Kidney epithelial cell (primary cell): ENCODE data around the gene SSBP2. TPM values are rescaled to one million over a fixed set of nuclear protein-coding genes. Genes with fewer than 3 reads are reported as not detected.
"Not testable (repeated sequence)": the region's sequence is repeated elsewhere in the genome, so short reads cannot be mapped to it uniquely, and the experiment has no call there.

ENCODE experiments used
- DNase-seq: peaks from one replicate; pipeline ENCODE4 v3.0.0-alpha.2; 2010; ENCODE audit warnings: low read depth
- H3K27me3 ChIP-seq: 2 replicates; pipeline ENCODE4 v1.6.0; 2011; ENCODE audit warnings: low read length; ENCODE audit not compliant: control insufficient read depth, insufficient read depth
- H3K36me3 ChIP-seq: 2 replicates; pipeline ENCODE4 v1.5.1; 2011; ENCODE audit warnings: low read length; ENCODE audit not compliant: control insufficient read depth, insufficient read depth
- H3K4me3 ChIP-seq: 2 replicates; pipeline ENCODE4 v1.5.1; 2011; ENCODE audit warnings: low read depth, mild to moderate bottlenecking, control low read depth, low read length
- total RNA-seq: library from RNA; depleted of rRNA; stranded (reverse); fragments of >200 nt; gene quantifications from 2 replicates; pipeline ENCODE4 v1.2.3, GENCODE V29; 2015
- TF ChIP-seq, protein P1 (sequence below): IDR thresholded peaks from 2 replicates; pipeline ENCODE4 v1.5.1; 2011; ENCODE audit warnings: mild to moderate bottlenecking, moderate library complexity, low read length, control low read depth, inconsistent platforms; ENCODE audit not compliant: insufficient read depth, poor library complexity, severe bottlenecking

The SSBP2 gene
- total RNA-seq, 1 donor from 2014 or later: 5.3 TPM

DNA sequence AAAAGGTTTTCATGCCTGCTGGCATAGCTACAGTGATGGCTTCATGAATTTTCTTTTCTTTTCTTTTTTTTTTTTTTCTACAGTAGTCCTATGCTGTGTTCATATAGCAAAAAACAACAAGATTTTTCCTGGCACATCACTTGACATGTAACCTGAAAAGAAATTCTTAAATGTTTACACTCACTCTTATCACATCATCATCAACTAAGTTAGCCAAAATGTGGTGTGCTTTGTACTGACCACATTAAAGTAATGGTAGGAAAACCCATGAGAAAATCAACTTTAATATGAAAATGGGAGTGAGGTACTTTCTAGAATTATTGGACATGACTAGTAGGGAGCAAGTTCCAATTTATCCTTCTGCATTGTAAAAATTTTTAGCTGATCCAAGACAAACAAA, 146.7 kb downstream of the SSBP2 start:
- TF ChIP-seq, protein P1, sequence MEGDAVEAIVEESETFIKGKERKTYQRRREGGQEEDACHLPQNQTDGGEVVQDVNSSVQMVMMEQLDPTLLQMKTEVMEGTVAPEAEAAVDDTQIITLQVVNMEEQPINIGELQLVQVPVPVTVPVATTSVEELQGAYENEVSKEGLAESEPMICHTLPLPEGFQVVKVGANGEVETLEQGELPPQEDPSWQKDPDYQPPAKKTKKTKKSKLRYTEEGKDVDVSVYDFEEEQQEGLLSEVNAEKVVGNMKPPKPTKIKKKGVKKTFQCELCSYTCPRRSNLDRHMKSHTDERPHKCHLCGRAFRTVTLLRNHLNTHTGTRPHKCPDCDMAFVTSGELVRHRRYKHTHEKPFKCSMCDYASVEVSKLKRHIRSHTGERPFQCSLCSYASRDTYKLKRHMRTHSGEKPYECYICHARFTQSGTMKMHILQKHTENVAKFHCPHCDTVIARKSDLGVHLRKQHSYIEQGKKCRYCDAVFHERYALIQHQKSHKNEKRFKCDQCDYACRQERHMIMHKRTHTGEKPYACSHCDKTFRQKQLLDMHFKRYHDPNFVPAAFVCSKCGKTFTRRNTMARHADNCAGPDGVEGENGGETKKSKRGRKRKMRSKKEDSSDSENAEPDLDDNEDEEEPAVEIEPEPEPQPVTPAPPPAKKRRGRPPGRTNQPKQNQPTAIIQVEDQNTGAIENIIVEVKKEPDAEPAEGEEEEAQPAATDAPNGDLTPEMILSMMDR: no peak
- no peaks in the 10 kb centered on the region for H3K27me3 ChIP-seq
- H3K36me3 ChIP-seq: no peaks in the 10 kb centered on the region
- DNase-seq: no peak
- no peak overlapping the region for H3K4me3 ChIP-seq

DNA sequence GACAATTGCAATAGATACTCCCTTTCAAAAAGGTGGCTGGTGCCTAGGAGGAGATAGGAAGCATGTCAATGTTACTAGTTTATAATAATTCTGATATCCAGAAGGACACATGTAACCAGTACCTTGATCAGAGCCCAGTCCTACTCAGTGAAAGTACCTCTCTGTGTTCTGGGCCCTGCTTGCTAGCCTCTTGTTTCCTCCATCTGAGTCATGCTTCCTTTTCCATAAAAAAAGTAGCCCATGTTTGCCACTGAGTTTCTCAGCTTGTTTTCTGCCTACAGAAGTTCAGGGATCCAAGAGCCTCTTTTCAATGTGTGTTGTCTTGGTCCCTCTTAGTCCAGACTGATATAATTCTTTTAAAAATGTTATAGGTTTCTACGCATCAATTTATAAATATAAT, 149.0 kb downstream of the SSBP2 start:
- H3K27me3 ChIP-seq: no peaks in the 10 kb centered on the region
- no peak overlapping the region for H3K4me3 ChIP-seq
- DNase-seq: no peak
- TF ChIP-seq, protein P1: no peak
- H3K36me3 ChIP-seq: no peaks in the 10 kb centered on the region

DNA sequence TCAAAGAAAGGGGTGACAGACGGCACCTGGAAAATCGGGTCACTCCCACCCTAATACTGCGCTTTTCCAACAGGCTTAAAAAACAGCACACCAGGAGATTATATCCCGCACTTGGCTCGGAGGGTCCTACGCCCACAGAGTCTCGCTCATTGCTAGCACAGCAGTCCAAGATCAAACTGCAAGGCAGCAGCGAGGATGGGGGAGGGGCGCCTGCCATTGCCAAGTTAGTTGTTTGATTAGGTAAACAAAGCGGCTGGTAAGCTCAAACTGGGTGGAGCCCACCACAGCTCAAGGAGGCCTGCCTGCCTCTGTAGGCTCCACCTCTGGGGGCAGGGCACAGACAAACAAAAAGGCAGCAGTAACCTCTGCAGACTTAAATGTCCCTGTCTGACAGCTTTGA, 158.8 kb downstream of the SSBP2 start:
- H3K4me3 ChIP-seq, H3K27me3 ChIP-seq, DNase-seq, H3K36me3 ChIP-seq: not testable (repeated sequence)

DNA sequence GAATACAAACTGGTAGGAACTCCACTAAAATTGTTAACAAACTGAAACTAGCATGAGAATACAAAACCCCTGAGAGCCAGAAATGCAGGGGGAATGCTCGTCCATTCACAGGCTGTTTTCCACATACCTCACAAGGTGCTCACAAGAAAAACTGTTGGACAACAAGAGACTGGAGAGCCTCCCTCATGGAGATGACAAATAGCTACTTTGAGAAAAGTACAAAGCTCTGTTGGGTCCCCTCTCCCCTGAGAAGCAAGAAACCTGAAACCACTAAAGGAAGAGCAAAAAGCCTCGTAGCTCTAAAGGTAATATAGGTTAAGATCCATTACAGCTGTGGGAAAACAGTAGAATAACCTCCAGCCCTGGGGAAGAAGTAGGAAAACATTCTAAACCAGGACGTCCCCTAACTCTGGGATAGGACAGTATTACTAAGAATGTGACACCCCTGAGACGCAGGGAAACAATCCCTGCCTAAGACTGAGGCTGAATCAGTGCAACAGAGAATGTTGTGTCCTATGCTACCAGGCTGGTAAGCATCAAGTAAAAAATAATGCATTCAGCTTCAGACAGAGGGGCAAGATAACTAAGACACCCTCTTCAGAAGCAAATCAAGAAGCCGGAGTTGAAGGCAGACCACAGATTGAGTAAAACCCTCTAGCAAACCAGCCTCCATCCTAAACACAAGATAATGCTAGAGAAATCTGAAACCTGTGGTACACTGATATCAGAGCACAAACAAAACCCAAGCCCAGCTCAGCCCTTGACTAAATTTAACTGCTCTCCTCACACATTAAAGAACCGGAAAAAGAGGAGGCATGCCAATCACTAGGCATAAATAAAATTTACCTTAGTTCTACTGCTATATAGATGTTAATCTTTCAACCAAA, 160.2 kb downstream of the SSBP2 start:
- H3K4me3 ChIP-seq: no peak overlapping the region
- TF ChIP-seq, protein P1: no peak
- no peak for DNase-seq
- H3K27me3 ChIP-seq: no peaks in the 10 kb centered on the region
- H3K36me3 ChIP-seq: no peaks in the 10 kb centered on the region

DNA sequence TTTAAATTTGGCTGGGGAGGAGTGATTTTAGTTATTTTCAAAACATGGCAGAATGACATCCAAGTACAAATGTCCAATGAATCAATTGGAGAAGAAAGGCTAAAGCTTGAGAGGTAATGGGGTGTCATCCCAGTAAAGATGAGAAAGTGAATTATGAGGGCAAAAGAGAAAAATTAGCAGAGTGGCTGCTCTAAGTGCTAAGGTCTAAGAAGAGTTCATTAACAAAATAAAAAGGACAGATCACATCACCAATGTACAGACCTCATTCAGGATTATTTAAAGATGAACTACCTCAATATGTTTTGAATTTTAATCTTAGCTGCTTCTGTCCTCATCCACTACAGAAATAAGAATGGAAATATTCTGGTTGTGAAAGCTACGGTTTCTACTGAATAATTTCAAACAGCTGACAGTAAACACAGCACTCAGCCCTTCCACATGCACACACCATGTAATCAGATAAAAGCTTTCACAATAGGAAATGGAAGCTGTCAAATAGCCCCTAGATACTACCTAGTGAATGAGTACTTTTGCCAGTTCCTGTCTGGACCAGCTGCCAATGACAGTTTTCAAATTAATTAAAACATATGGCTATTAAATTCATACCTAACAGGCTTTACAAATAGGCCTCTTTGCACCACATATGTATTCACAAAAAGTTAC, 171.5 kb downstream of the SSBP2 start:
- Histone ChIP-seq H3K27me3 (no peaks in the 10 kb centered on the region), H3K4me3 (no peak overlapping the region), H3K36me3 (no peaks in the 10 kb centered on the region)
- no peak for DNase-seq
- TF ChIP-seq, protein P1: no peak

DNA sequence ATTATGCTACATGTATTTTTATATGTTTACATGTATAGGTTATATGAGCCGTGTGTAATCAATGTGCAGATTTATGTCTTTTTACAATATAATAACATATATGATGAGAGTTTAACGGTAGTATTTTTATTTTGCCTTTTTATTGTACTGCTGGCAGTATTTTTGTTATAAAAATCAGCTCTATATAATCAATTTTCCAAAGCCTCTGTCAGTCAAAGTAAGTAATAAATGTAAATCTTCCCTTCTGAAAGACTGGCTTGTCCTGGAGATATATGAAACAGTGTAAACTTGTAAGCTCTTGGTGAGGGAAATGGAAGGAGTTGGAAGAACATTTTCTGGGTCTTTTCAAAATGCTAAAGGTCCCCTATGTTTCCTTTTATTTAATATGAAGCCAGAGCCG, 173.8 kb downstream of the SSBP2 start:
- TF ChIP-seq, protein P1: no peak
- no peak overlapping the region for H3K4me3 ChIP-seq
- H3K36me3 ChIP-seq: no peaks in the 10 kb centered on the region
- no peak for DNase-seq
- H3K27me3 ChIP-seq: no peaks in the 10 kb centered on the region
